ENCODE measurements around the gene ACP6.
"Not testable (repeated sequence)": the region's sequence is repeated elsewhere in the genome, so short reads cannot be mapped to it uniquely, and the experiment has no call there.

ACP6 gene

DNA sequence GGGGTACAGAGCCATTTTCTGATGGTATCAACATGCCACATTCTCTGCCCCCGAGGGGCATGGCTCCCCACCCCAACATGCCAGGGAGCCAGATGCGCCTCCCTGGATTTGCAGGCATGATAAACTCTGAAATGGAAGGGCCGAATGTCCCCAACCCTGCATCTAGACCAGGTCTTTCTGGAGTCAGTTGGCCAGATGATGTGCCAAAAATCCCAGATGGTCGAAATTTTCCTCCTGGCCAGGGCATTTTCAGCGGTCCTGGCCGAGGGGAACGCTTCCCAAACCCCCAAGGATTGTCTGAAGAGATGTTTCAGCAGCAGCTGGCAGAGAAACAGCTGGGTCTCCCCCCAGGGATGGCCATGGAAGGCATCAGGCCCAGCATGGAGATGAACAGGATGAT, 50.6 kb downstream of the ACP6 start:
- DNase-seq (ENCODE audit: low read depth): no peak

DNA sequence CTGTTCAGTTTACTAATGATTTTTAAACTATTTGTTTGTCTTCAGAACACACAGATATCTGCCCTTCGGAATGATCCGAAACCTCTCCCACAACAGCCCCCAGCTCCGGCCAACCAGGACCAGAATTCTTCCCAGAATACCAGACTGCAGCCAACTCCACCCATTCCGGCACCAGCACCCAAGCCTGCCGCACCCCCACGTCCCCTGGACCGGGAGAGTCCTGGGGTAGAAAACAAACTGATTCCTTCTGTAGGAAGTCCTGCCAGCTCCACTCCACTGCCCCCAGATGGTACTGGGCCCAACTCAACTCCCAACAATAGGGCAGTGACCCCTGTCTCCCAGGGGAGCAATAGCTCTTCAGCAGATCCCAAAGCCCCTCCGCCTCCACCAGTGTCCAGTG, 51.6 kb downstream of the ACP6 start:
- DNase-seq (ENCODE audit: low read depth): no peak

DNA sequence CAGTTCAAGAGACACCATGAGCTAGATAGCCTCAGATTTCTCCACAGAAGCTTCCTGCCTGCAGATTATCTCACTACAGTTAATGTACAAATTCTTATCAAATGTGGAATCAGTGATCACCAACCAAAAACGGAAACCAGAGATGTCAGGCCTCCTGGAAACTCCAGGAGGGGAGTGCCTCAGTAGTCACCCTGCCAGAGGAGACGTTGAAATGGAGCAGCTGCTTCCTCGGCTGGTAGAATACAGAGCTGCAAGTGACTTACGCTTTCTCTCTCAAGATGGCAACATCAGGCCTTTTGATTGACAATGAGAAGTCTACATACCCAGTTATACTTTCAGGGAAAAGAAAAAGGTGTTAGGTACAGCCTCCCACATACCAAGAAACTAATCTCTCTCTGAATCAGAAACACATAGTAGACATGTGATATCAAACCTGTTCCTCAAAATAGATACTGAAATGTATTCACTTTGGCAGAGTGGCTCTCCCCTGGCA, 52.2 kb downstream of the ACP6 start:
- DNase-seq (ENCODE audit: low read depth): no peak

DNA sequence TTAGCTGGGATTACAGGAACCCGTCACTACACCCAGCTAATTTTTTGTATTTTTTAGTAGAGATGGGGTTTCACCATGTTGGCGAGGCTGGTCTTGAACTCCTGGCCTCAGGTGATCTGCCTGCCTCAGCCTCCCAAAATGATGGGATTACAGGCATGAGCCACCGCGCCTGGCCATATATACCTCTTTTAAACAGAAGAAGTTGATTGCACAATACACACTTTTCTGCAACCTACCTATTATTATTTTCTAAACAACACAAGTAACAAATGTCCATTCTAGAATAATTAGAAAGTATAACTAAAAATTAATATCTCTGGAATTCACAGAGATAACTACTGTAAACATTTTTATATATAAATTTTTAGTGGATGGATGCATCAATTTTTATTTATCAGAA, 55.4 kb downstream of the ACP6 start:
- DNase-seq (ENCODE audit: low read depth): not testable (repeated sequence)

DNA sequence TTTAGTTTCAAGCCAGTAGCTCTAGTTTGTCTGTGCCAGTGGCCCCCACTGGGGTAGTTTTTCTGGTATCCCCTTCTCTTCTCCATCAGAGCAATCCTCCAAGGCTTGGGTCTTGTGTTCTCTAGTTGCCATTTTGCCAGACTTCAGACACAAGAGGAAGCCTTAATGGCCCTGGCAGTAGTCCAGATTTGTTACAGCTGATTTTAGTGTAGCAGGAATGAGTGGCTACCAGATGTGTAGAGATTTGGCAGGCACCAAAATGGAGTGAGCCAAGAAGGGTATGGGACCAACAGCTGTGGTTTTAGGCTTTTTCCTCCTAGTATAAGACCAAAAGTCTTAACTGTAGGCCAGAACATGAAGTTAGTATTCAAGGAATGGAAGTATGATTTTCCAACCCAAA, 56.8 kb downstream of the ACP6 start:
- peak; percentile 77 for DNase-seq (ENCODE audit: low read depth)

DNA sequence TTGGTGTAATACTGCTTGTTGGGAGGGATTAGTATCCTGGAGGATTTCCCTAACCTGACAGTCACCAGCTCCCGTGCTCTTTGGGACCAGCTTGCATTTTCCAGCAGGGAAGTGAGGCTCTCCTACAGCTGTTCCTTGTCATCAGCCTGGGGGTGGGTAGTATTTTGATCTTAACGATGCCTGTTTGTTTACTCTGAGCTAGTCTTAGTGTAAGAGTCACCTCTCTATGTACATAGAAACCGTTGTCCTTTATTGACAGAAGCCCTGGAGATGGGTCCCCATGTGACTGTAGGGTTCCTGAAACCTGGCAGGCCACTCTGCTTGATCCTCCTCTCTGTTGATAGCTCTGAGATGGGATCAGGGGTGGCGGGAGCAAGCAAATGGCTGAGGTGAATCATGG, 58.0 kb downstream of the ACP6 start:
- no peak for DNase-seq (ENCODE audit: low read depth)

DNA sequence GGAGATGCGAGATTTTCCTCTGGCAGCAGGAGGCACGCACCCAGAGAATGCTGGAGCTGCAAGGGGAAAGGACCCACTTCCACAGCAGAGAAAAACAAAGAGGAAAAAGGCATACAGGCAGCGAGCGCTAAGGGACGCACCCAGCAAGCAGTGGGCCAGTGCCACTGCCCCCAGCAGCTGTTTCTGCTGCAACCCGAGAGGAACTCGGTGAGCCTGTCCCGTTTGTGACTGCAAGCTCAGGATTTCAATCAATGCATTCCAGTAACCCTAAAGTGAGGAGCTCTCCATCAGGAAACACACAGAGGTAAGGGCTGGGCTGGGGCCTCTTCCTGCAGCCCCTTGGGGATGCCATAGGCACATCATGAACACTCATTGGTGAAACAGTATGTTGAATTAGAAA, 58.7 kb downstream of the ACP6 start:
- DNase-seq (ENCODE audit: low read depth): no peak

DNA sequence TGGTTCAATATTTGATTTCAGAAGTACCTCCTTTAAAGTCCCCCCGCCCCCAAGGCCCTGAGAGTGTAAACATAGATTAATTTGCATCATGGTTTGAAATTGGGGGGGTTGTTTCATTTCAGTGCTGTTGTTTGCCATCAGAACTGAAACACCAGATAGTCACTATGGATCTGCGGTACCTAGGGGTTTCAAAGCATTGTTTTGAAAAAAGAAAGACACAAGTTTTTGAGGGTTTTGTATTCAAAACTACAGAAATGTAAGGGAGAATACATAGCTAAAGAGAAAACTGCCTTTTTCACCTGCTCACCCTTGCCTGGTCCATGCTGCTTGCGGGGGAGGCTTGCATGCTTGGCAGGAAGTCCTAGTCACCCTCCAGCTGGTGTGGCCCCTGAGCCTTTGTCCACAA, 59.3 kb downstream of the ACP6 start:
- DNase-seq (ENCODE audit: low read depth): no peak

DNA sequence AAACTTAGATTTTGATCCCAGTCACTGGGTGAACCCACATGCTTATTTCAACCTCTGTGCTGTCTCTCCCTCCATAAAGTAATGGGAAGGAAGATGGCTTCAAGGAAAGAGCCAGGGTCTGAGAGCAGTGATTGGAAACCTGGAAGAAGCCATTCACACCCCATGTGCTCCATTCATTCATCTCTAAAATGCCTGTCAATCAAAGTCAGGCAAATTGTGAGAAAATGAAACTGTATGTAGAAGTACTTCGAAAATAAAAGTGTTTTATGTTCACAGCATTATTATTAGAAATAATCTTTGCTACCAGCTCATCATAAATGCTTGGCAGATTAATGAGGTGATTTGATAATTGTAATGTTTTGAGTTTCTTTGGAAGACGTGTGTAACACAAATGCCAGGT, 61.0 kb downstream of the ACP6 start:
- DNase-seq (ENCODE audit: low read depth): no peak

DNA sequence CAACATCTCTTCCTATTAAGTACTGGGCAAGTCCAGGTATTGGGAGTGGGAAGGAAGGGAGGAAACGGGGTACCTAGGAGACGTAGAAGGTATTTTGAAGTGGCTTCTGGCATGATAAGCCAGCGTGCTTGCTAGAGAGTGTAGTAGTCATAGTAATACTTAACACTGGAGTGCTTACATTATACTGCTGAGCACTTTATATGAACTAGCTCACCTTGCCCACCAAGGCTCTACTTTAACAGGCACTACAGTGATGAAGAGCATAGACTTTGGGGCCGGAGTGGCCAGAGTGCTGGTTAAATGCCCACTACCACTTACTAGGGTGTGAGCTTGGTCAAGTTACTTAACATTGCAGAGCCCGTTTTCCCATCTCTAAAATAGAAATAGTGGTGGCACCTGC, 61.7 kb downstream of the ACP6 start:
- DNase-seq (ENCODE audit: low read depth): no peak

DNA sequence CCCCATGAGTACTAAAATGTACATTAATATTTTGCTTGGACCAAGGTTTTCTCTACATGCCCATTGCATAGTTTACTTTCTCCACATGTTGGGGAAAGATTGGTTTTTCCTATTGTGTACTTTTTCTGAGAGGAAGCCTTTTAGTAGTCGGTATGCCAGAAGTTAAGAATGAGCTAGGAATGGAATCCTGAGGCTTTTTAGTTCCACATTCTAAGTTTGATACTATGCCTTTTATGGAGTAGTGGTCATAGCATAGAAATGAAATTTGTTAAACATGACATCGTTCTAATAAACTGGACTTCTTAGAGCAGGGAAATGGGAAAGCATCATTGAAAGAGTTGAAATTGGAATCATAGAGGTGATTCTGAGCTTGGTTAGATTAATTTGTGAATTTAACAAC, 64.7 kb downstream of the ACP6 start:
- DNase-seq (ENCODE audit: low read depth): no peak

DNA sequence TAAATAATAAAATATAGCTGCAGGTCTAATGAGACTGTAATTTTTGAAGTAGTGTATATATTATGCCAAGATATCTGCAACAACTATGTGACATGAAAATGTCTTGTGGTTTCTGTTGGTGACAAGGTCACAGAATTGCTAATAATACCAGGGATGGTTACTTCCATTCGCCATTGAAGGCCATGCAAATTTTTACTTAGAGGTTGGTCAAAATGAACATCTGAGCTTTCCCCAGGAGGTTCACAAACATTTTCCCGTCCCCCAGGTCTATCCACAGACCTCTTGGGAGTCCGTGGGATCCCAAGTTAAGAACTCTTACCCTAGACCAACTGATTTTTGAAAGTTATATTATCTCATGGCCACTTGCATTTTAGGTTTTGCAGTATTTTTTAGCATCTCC, 66.3 kb downstream of the ACP6 start:
- no peak for DNase-seq (ENCODE audit: low read depth)

DNA sequence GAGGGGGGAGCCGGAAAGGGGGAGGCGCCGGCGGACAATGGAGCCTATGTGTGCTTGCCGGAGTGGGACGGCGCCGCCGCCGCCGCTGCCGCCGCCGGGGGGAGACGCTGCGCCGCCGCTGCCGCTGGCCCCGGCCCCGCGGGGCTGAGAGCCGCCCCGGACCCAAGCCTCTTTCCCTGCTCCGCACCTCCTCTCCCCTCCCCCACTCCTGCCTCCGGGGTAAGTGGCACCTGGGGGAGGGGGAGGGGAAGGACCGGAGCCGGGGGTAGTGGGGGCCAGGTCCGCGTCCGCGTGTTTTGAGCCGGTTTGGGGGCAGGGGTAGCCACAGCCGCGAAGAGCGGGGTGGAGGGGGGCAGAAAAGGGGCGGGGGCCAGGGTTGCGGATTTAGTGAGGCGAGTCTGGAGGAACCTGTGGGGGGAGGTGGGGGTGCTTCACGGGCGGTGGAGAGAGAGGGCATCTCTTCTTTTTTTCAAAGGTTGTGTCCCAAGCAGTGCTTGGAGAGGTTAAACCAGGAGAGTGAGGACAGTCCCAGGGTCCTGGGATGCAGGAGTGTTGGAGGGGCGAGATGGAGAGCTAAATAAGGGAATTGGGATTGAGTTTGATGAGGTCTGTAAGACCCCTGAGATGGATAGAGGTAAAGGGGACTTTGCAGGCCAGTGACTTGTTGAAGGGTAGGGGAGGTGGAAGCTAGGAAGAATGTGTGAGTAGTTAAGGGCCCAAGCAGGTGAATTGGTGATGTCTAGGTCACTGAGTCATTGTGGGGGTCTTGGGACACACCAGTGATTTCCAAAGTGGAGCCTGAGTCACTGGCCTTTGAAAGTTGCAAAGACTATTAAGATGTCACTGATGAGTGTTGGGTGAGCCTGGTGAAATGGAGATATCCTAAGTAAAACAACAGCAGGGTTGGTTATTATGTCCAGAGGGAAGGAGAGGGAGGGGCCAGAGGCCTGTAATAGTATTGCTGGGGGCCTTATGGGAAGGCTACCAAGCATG, 69.9 kb downstream of the ACP6 start:
- DNase-seq (ENCODE audit: low read depth): peak; percentile 19

DNA sequence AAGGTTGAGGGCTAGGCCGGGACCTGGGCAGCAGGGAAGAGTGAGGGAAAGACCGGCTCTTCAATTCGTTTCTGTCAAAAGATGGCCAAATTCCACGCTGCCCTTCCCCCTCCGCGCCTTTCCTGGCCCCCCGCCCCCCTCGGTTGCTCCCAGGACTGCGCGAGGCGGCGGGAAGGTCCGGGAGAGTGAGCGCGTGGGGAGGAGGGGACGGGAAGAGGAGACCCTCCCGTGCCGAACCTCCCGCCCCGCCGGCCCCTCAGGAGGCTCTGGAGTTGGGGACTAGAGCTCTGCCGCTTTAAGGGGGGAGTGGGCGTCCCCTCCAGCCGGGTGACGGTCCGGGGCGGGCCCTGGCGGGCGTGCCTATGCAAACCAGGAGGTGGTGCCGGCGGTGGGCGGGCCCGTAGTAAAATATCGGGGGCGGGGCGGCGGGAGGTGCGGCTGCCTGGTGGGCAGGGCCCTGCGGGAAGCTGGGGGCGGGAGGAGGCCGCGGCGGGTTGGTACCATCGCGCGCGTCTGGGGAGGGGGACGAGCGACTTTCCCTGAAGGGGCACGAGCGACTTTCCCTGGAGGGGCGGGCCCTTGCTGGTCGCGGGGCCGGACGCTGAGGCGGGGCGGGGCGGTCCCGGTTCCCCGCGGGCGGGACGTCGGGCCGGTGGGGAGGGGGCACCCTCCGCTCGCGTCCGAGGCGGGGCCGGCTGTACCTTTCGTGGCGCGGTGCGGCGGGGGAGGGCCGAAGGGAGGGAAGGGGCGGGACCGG, 70.8 kb downstream of the ACP6 start:
- DNase-seq (ENCODE audit: low read depth): peak; percentile 98

DNA sequence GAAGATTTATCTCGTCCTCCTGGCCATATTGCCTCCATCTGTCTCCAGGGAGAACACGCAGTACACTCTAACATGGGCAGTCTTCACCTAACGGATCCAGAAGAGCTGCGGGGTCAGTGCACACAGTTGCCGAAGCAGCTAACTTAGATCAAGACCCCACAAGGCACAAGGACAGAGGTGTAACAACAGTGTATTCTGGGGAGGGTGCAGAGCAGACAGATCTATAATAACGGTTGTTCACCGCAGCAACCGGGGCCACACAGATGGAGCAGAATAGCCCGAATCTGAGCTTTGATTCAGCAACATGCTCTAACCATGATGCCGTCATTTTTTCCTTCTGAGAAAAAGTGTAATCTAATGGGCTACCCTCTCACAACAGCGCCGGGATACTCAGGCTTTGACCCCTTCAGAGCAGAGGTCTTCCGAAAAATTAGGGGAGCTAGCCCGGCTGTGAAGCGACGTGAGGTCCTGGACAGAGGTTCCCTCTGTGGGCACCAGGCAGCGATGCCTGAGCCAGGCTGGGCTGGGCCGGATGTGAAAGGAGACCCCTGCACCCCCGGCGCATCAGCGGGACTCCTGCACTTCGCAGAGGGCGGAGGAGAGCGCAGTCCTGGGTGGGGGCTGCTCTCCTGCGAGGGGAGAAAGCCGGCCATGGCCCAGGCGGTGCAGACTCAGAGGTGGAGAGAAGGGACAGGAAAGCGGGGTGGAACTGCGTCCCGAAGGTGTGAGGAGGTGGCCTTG, 71.5 kb downstream of the ACP6 start:
- no peak for DNase-seq (ENCODE audit: low read depth)

DNA sequence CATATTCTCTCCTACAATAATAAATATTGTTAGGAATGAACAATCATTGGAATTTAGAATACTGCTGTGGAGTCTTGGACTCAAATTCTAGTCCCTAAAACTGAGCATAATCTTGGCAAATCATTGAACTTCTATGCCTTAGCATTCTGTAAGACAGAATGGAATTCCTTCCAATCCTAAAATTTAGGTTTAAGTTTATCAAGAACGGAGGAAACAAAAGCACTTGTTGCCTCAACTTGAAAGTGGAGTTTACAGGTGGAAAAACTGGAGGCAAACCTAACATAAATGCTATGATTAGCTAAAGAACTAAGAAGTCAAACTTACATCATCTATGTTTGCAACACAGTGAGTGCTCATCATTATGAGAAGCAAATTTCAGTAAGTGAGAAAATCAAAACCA, 73.3 kb downstream of the ACP6 start:
- no peak for DNase-seq (ENCODE audit: low read depth)

Data from fibroblast of gingiva (primary cell).